T-cell (primary cell): ENCODE measurements around the gene SEZ6L. TPM values are rescaled to one million over a fixed set of nuclear protein-coding genes. Genes with fewer than 3 reads are reported as not detected.

Experiments used
- ATAC-seq, 4 experiments: fragments of 200-7000 bp in 3 of 4; fragments of 150-1000 bp in 1 of 4; cut with Tn5 transposase; replicated peaks in 1 of 4; 1 replicate in 3 of 4; 2 replicates in 1 of 4; pipeline ENCODE4 v1.10.0; 2021; ENCODE audit warnings: moderate library complexity in 3 of 4, mild to moderate bottlenecking in 2 of 4, moderate number of reproducible peaks in 1 of 4
- CTCF ChIA-PET, 2 donors: fragments of 300-600 bp; sonication (Branson Sonifier 250); formaldehyde crosslinking; loops; one replicate each; lab custom pipeline; 2022; ENCODE audit warnings: antibody characterized with exemption in 2 of 2; lab: Charles Lee
- POLR2A ChIA-PET, 2 donors: fragments of 300-600 bp; sonication (Branson Sonifier 250); formaldehyde crosslinking; loops; one replicate each; lab custom pipeline; 2022; ENCODE audit warnings: antibody characterized with exemption in 2 of 2; lab: Charles Lee
- DNase-seq, 35 experiments: peaks; one replicate each; pipeline versions ENCODE4 v3.0.0 to v3.0.0-alpha.2; 2013 to 2023
- H3K27ac ChIP-seq: one replicate; pipeline ENCODE4 v1.5.1; 2013; ENCODE audit warnings: low read length
- H3K27me3 ChIP-seq, 2 experiments: replicated peaks in 1 of 2; 1 replicate in 1 of 2; 2 replicates in 1 of 2; pipeline versions ENCODE4 v1.6.1 to v1.7.0; 2013; ENCODE audit warnings: low read length in 1 of 2, mixed read lengths in 1 of 2; ENCODE audit not compliant: control insufficient read depth in 2 of 2, insufficient read depth in 2 of 2; ENCODE audit errors: extremely low read depth in 1 of 2
- H3K36me3 ChIP-seq, 2 donors: 1 replicate in 1 of 2; 2 replicates in 1 of 2; pipeline versions ENCODE4 v1.6.1 to v1.7.0; 2013; ENCODE audit warnings: low read length in 1 of 2; ENCODE audit not compliant: control insufficient read depth in 2 of 2, insufficient read depth in 1 of 2; ENCODE audit errors: extremely low read depth in 1 of 2
- H3K4me1 ChIP-seq, 2 experiments: 1 replicate in 1 of 2; 2 replicates in 1 of 2; pipeline versions ENCODE4 v1.6.1 to v1.7.0; 2013; ENCODE audit warnings: low read length in 2 of 2, mixed read lengths in 1 of 2; ENCODE audit not compliant: insufficient read depth in 2 of 2, control insufficient read depth in 1 of 2; ENCODE audit errors: extremely low read depth in 1 of 2
- H3K4me3 ChIP-seq, 2 donors: 1 replicate in 1 of 2; 2 replicates in 1 of 2; pipeline versions ENCODE4 v1.5.1 to v1.7.0; 2013; ENCODE audit warnings: mild to moderate bottlenecking in 2 of 2, low read length in 1 of 2, moderate library complexity in 1 of 2; ENCODE audit not compliant: control insufficient read depth in 1 of 2; ENCODE audit errors: extremely low read depth in 1 of 2
- H3K9me3 ChIP-seq: 2 replicates; pipeline ENCODE4 v1.7.0; 2013
- H3K27ac Mint-ChIP-seq, 2 donors: one replicate each; pipeline ENCODE4 v1.8.0; 2020 to 2021; ENCODE audit warnings: mild to moderate bottlenecking in 2 of 2, mixed read lengths in 2 of 2
- H3K27me3 Mint-ChIP-seq, 2 donors: one replicate each; pipeline ENCODE4 v1.8.0; 2021 to 2022; ENCODE audit warnings: mixed read lengths in 2 of 2
- H3K36me3 Mint-ChIP-seq: one replicate; pipeline ENCODE4 v1.8.0; 2021; ENCODE audit warnings: mixed read lengths
- H3K4me1 Mint-ChIP-seq, 3 donors: one replicate each; pipeline ENCODE4 v1.8.0; 2020 to 2022; ENCODE audit warnings: mixed read lengths in 3 of 3, mild to moderate bottlenecking in 1 of 3
- H3K4me3 Mint-ChIP-seq, 3 donors: one replicate each; pipeline ENCODE4 v1.8.0; 2020 to 2022; ENCODE audit warnings: mild to moderate bottlenecking in 3 of 3, mixed read lengths in 3 of 3, moderate library complexity in 3 of 3
- H3K9me3 Mint-ChIP-seq, 3 donors: one replicate each; pipeline ENCODE4 v1.8.0; 2020 to 2022; ENCODE audit warnings: mixed read lengths in 3 of 3
- WGBS: methylation state at CpG from one replicate; pipeline ENCODE4 v1.1.5; 2013; ENCODE audit warnings: missing lambda C conversion rate; ENCODE audit not compliant: insufficient coverage; 5-methylcytosine and 5-hydroxymethylcytosine counted together
- total RNA-seq, 35 experiments: library from RNA in 6 of 35; stranded (reverse) in 6 of 35; fragments of 120-200 nt in 1 of 35; gene quantifications; one replicate each; pipeline versions ENCODE4 v1.2.1 to v1.2.4 and lab custom pipeline; 2013 to 2026

SEZ6L gene
- total RNA-seq, 5 donors from 2014 or later (not counting 1 experiment from before 2014, with no cell fraction given) = not detected

DNA sequence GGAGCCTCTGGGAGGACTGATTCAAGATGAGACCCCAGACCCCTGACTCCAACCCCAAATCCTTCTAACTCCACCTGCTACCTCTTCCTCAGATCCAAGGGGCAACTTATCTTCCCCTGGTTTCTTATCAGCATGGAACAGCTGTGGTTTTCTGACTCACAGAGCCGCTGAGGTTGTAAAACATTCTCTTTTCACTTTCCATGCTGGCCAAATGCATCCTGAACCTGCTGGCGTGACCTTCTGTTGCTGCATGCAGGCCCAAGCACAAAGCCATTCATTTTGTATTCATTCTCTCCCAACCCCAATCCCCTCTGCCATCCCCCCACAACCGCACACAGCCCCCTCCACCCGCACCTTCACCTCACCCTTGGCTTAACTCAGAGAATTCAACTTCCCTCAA is 70.3 kb downstream of the SEZ6L start:
- peaks cover 13 to 37% of the 10 kb centered on the region in 2 donors for H3K27me3 Mint-ChIP-seq
- no peak for ATAC-seq
- H3K27ac ChIP-seq = no peak overlapping the region
- 7% methylated on average over 4 of the region's 4 CpGs for WGBS
- H3K4me1 Mint-ChIP-seq = no peaks in the 10 kb centered on the region
- H3K4me1 ChIP-seq = no peaks in the 10 kb centered on the region
- H3K4me3 Mint-ChIP-seq = no peak overlapping the region
- no peak for DNase-seq
- ChIA-PET CTCF (no interaction called here), POLR2A (no interaction called here)
- H3K4me3 ChIP-seq = no peak overlapping the region
- peaks cover 0 to 6% of the 10 kb centered on the region in 2 experiments for H3K27me3 ChIP-seq
- H3K9me3 Mint-ChIP-seq = no peaks in the 10 kb centered on the region
- no peaks in the 10 kb centered on the region for H3K36me3 ChIP-seq
- no peaks in the 10 kb centered on the region for H3K36me3 Mint-ChIP-seq
- no peaks in the 10 kb centered on the region for H3K9me3 ChIP-seq
- no peak overlapping the region for H3K27ac Mint-ChIP-seq

DNA sequence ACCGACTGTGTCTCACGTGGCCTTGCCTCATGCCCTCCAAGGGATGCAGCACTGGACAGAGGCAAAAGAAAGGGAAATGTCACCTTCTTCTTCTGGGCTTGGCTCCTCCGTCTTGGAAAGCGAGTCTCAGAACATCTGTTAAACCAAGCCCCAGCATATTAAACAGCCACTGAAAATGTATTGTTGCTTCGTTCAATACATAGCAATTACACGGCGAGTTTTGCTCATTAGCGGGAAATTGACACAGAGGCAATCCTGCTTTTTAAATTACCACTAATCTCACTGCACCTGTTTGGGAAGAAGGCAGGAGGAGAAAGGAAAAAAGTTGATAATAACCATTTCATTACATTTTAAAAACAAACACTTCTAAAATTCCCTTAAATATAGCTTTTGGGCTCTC is 72.1 kb downstream of the SEZ6L start:
- H3K27ac Mint-ChIP-seq = no peak overlapping the region
- no peaks in the 10 kb centered on the region for H3K36me3 ChIP-seq
- 90% methylated on average over 2 of the region's 8 CpGs for WGBS
- no peaks in the 10 kb centered on the region for H3K4me1 Mint-ChIP-seq
- H3K27me3 Mint-ChIP-seq = peaks cover 18 to 35% of the 10 kb centered on the region in 2 donors
- no peak for ATAC-seq
- H3K9me3 ChIP-seq = no peaks in the 10 kb centered on the region
- H3K36me3 Mint-ChIP-seq = no peaks in the 10 kb centered on the region
- POLR2A ChIA-PET = no interaction called here
- H3K9me3 Mint-ChIP-seq = no peaks in the 10 kb centered on the region
- CTCF ChIA-PET = no interaction called here
- H3K4me1 ChIP-seq = no peaks in the 10 kb centered on the region
- no peak overlapping the region for H3K4me3 Mint-ChIP-seq
- H3K27ac ChIP-seq = no peak overlapping the region
- no peak overlapping the region for H3K4me3 ChIP-seq
- peaks cover 0 to 8% of the 10 kb centered on the region in 2 experiments for H3K27me3 ChIP-seq
- no peak for DNase-seq

DNA sequence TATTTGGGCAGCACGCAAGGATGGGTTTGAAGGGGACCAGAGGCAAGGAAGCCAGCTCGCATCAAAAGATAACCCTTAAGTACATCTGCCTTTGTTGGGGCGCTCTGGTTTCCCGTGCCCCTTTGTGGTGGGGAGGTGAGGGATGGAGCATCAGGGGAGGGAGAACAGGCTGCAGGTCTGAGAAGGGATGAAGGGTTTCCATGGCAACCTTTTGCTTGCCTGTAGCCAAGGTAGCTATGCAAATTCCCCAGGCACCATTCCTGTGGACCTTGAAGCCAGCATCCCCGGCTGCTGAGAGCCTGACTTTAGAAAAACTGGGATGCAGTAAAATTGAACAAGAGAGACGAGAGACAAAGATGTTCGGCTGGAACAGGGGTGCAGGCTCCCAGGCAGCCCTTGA is 75.7 kb downstream of the SEZ6L start:
- ChIA-PET CTCF (no interaction called here), POLR2A (no interaction called here)
- WGBS = 56% methylated on average over 4 of the region's 7 CpGs
- Mint-ChIP-seq H3K4me3 (no peak overlapping the region), H3K27me3 (peaks cover 18 to 28% of the 10 kb centered on the region in 2 donors), H3K36me3 (no peaks in the 10 kb centered on the region), H3K27ac (no peak overlapping the region), H3K9me3 (peaks cover 0 to under 1% (median 0%) of the 10 kb centered on the region in 3 donors), H3K4me1 (no peaks in the 10 kb centered on the region)
- DNase-seq (no peak), ATAC-seq (no peak)
- Histone ChIP-seq H3K27me3 (peaks cover 0 to 4% of the 10 kb centered on the region in 2 experiments), H3K4me1 (no peaks in the 10 kb centered on the region), H3K36me3 (no peaks in the 10 kb centered on the region), H3K4me3 (no peak overlapping the region), H3K9me3 (no peaks in the 10 kb centered on the region), H3K27ac (no peak overlapping the region)

DNA sequence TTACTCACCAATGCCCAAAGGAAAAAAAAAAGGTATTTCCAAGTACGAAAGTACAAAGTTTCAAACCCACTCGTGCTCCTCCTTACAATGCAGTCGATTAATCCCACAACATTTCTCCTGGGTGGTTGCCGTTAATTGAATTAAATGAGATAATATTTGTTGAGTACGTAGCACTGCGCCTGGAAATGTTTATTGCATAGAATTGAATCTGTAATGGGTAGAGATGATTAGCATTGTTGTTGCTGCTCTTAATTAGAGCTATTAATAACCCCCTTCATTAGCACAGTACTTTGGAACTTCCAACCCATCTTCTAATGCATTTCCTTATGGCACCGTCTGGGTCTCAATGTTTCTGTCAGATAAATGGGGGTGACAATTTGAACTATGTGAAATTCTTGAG is 77.3 kb downstream of the SEZ6L start:
- H3K4me3 Mint-ChIP-seq = no peak overlapping the region
- ATAC-seq = no peak
- H3K27ac Mint-ChIP-seq = no peak overlapping the region
- H3K9me3 Mint-ChIP-seq = peaks cover 0 to 9% (median 0%) of the 10 kb centered on the region in 3 donors
- H3K4me3 ChIP-seq = no peak overlapping the region
- H3K36me3 ChIP-seq = no peaks in the 10 kb centered on the region
- no peaks in the 10 kb centered on the region for H3K4me1 ChIP-seq
- no peaks in the 10 kb centered on the region for H3K9me3 ChIP-seq
- H3K36me3 Mint-ChIP-seq = no peaks in the 10 kb centered on the region
- no peak overlapping the region for H3K27ac ChIP-seq
- WGBS = no CpG with 5 or more reads among the region's 7 CpGs
- no peak for DNase-seq
- POLR2A ChIA-PET = no interaction called here
- peaks cover 0 to 5% of the 10 kb centered on the region in 2 experiments for H3K27me3 ChIP-seq
- H3K4me1 Mint-ChIP-seq = no peaks in the 10 kb centered on the region
- CTCF ChIA-PET = no interaction called here
- H3K27me3 Mint-ChIP-seq = peaks cover 23 to 43% of the 10 kb centered on the region in 2 donors

DNA sequence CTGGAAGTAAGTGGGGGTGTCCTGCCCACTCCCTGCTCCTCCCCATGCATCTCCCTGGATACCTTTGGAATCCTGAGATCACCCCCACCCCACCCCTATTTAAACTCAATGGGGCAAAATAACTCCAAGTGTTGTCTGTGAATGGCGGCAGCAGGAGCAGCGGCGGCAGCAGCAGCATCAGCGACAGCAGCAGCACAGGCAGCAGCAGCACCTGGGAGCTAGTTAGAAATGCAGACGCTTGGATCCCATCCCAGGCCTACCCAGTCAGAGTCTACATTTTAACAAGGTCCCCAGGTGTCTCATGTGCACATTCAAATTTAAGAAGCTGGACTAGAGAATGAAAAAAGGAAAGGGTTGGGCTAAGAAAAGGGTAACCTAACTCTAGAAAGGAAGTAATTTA is 82.6 kb downstream of the SEZ6L start:
- DNase-seq (no peak), ATAC-seq (no peak)
- Mint-ChIP-seq H3K36me3 (no peaks in the 10 kb centered on the region), H3K4me1 (no peaks in the 10 kb centered on the region), H3K27me3 (peaks cover 31 to 32% of the 10 kb centered on the region in 2 donors), H3K9me3 (peaks cover 0 to 9% (median 0%) of the 10 kb centered on the region in 3 donors), H3K27ac (no peak overlapping the region), H3K4me3 (no peak overlapping the region)
- H3K4me1 ChIP-seq = no peaks in the 10 kb centered on the region
- 100% methylated on average over 4 of the region's 5 CpGs for whole genome bisulfite sequencing
- H3K27ac ChIP-seq = no peak overlapping the region
- ChIA-PET POLR2A (no interaction called here), CTCF (no interaction called here)
- peaks cover 0 to 10% of the 10 kb centered on the region in 2 experiments for H3K27me3 ChIP-seq
- no peak overlapping the region for H3K4me3 ChIP-seq
- H3K9me3 ChIP-seq = no peaks in the 10 kb centered on the region
- no peaks in the 10 kb centered on the region for H3K36me3 ChIP-seq

DNA sequence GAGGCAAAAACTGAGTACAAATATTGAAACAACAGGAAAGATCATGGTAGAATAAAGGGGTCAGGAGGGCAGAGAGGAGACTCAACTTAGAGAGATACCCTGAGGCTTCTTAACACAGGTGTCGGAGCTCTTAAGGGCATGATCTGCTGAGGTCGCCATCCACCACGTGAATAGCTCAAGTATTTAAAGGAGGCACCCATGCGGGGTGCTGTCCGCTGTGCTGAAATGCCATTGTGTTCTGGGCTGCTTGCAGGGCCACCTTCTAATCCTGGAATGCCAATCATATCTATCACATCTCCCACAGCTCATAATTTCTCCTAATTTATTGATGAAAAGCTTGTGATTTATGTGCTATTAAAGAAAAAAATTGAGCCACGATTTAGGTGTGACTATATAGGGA is 90.2 kb downstream of the SEZ6L start:
- H3K4me3 ChIP-seq = no peak overlapping the region
- DNase-seq (no peak), ATAC-seq (no peak)
- no peaks in the 10 kb centered on the region for H3K4me1 ChIP-seq
- Mint-ChIP-seq H3K4me3 (no peak overlapping the region), H3K36me3 (no peaks in the 10 kb centered on the region), H3K9me3 (peaks cover 0 to 7% (median 0%) of the 10 kb centered on the region in 3 donors), H3K27me3 (peaks cover 31 to 37% of the 10 kb centered on the region in 2 donors), H3K27ac (no peak overlapping the region), H3K4me1 (no peaks in the 10 kb centered on the region)
- POLR2A ChIA-PET = no interaction called here
- WGBS = 0% methylated on average over 3 of the region's 6 CpGs
- H3K27ac ChIP-seq = no peak overlapping the region
- H3K36me3 ChIP-seq = no peaks in the 10 kb centered on the region
- H3K9me3 ChIP-seq = no peaks in the 10 kb centered on the region
- peaks cover 0 to 7% of the 10 kb centered on the region in 2 experiments for H3K27me3 ChIP-seq
- CTCF ChIA-PET = no interaction called here

DNA sequence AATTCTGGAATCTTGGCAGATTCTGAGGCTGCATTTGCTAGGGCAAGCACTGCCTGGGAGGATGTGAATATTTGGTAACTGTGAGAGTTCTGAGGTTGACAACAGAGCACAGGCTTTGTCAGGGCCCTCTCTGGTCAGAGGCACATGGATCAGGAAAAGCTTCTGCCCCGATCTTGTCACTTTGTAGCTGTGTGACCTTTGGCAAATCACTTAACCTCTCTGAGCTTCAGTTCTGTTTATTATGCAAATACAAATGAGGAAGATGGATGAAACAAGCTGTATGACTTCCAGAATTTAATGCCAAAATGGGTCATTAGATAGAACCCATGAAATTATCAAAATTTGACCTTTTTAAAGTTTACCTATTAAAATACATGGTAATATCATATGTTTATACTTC is 94.9 kb downstream of the SEZ6L start:
- peaks cover 22 to 36% of the 10 kb centered on the region in 2 donors for H3K27me3 Mint-ChIP-seq
- DNase-seq = no peak
- Histone ChIP-seq H3K4me3 (no peak overlapping the region), H3K36me3 (no peaks in the 10 kb centered on the region), H3K4me1 (no peaks in the 10 kb centered on the region), H3K9me3 (no peaks in the 10 kb centered on the region), H3K27me3 (peaks cover 0 to 7% of the 10 kb centered on the region in 2 experiments), H3K27ac (no peak overlapping the region)
- no CpG with 5 or more reads among the region's 1 CpG for WGBS
- ATAC-seq = no peak
- ChIA-PET CTCF (no interaction called here), POLR2A (no interaction called here)
- H3K27ac Mint-ChIP-seq = no peak overlapping the region
- H3K4me3 Mint-ChIP-seq = no peak overlapping the region
- no peaks in the 10 kb centered on the region for H3K4me1 Mint-ChIP-seq
- H3K36me3 Mint-ChIP-seq = no peaks in the 10 kb centered on the region
- peaks cover 0 to 7% (median 0%) of the 10 kb centered on the region in 3 donors for H3K9me3 Mint-ChIP-seq
